SHP77 treated with DMSO at 0.1 percent for 48 hours (cell line): ENCODE measurements around the gene SNTA1.
"Not testable (repeated sequence)": the region's sequence is repeated elsewhere in the genome, so short reads cannot be mapped to it uniquely, and the experiment has no call there.

ENCODE experiments used
- DNase-seq: peaks from one replicate; lab custom pipeline; 2025; lab: John Stamatoyannopoulos, UW

Gene SNTA1

GRCh38 chr20:33431797-33432381 lies 11.7 kb downstream of the SNTA1 start:
- no peak for DNase-seq

GRCh38 chr20:33423875-33424274 lies 19.7 kb downstream of the SNTA1 start:
- DNase-seq: not testable (repeated sequence)

- DNase-seq: no peak
These were observed 20.3 kb downstream of the SNTA1 start for GRCh38 chr20:33423141-33423834.

GRCh38 chr20:33419140-33419974 lies 24.2 kb downstream of the SNTA1 start:
- DNase-seq: no peak

- no peak for DNase-seq
These were observed 25.5 kb downstream of the SNTA1 start for GRCh38 chr20:33418033-33418432.

- DNase-seq: no peak
These were observed 27.6 kb downstream of the SNTA1 start for GRCh38 chr20:33415948-33416347.

GRCh38 chr20:33412484-33412838 lies 31.1 kb downstream of the SNTA1 start:
- no peak for DNase-seq

- no peak for DNase-seq
These were observed 31.7 kb downstream of the SNTA1 start for GRCh38 chr20:33411711-33412483.

GRCh38 chr20:33411242-33411641 lies 32.3 kb downstream of the SNTA1 start:
- DNase-seq: no peak

GRCh38 chr20:33410081-33410742 lies 33.4 kb downstream of the SNTA1 start:
- DNase-seq: no peak

- DNase-seq: no peak
These were observed 34.6 kb downstream of the SNTA1 start for GRCh38 chr20:33408716-33409654.

GRCh38 chr20:33408313-33408712 lies 35.2 kb downstream of the SNTA1 start:
- DNase-seq: no peak

- no peak for DNase-seq
These were observed 35.8 kb downstream of the SNTA1 start for GRCh38 chr20:33407796-33408195.

GRCh38 chr20:33407251-33407650 lies 36.3 kb downstream of the SNTA1 start:
- DNase-seq: no peak

GRCh38 chr20:33404281-33404680 lies 39.3 kb downstream of the SNTA1 start:
- no peak for DNase-seq

- no peak for DNase-seq
These were observed 41.6 kb downstream of the SNTA1 start for GRCh38 chr20:33401921-33402369.

- peak; percentile 27 for DNase-seq
These were observed 42.2 kb downstream of the SNTA1 start, which contains the start of gene CDK5RAP1 for GRCh38 chr20:33401184-33401920. Gene CDK5RAP1 (minus strand): TSS chr20:33401519. CDS start chr20:33397064, 4,455 bp downstream.

GRCh38 chr20:33400812-33401183 lies 42.8 kb downstream of the SNTA1 start:
- no peak for DNase-seq

- DNase-seq: no peak
These were observed 43.6 kb downstream of the SNTA1 start for GRCh38 chr20:33399924-33400323.

GRCh38 chr20:33394718-33395117 lies 48.8 kb downstream of the SNTA1 start:
- no peak for DNase-seq
